NOMO-1 (cell line): Measurements from ENCODE around the gene SUN3.
A peak's percentile ranks its signal among the peaks of the same experiment; 100 is the strongest.
"Not testable (repeated sequence)": the region's sequence is repeated elsewhere in the genome, so short reads cannot be mapped to it uniquely, and the experiment has no call there.

Source experiments
- DNase-seq, 2 experiments: peaks; one replicate each; lab custom pipeline; 2025; ENCODE audit not compliant: unreplicated experiment in 2 of 2; lab: John Stamatoyannopoulos, UW

The SUN3 gene

GRCh38 chr7:47946581-47947354 lies 82.1 kb downstream of the SUN3 start:
- DNase-seq, result no peak

- peak; percentile 30 to 53 for DNase-seq
Measured at GRCh38 chr7:47945261-47946015, 83.5 kb downstream of the SUN3 start.

- DNase-seq, result no peak
Measured at GRCh38 chr7:47944536-47945260, 84.2 kb downstream of the SUN3 start.

DNA sequence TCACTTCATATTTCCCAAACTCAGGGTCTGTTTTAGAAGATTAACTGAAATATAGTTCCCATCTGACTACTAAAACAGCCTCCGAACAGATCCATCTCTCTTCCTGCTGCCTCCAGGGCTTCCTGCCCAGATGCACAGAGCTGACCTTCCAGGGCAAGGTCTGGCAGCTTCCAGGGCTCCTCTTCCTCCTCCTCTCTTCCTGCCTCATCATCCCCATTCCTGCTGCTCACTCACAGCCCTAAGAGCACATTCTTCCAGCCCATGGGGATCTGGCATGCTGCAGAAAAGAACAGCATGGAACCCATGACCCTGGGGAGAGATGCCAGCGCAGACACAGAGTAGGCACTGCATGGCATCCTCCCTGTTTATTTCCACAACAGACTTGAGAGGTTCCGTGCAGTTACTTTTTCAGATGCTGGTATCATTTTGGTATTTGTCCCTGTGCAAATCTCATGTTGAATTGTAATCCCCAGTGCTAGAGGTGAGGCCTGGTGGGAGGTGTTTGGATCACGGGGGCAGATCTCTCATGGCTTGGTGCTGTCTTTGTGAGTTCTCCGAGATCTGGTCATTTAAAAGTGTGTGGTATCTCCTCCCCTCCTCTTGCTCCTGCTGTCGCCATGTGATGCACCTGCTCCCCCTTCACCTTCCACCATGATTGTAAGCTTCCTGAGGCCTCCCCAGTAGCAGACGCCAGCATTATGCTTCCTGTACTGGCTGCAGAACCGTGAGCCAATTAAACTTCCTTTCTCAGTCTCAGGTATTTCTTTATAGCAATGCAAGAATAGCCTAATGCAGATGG lies 85.0 kb downstream of the SUN3 start:
- no peak for DNase-seq

DNA sequence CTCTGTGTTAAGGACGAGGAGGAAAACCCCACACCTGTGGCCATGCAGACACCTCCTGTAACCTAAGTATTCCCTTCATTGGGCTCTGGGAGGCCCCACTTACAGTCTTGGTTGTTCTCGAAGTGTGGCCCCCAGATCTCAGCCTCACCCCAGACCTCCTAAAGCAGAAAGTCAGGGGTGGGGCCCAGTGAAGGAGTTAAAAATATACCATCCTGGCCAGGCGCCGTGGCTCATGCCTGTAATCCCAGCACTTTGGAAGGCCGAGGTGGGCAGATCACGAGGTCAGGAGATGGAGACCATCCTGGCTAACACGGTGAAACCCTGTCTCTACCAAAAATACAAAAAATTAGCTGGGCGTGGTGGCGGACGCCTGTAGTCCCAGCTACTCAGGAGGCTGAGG lies 86.3 kb downstream of the SUN3 start:
- DNase-seq, result not testable (repeated sequence)

- DNase-seq, result no peak
Measured at GRCh38 chr7:47942132-47942531, 86.8 kb downstream of the SUN3 start.

DNA sequence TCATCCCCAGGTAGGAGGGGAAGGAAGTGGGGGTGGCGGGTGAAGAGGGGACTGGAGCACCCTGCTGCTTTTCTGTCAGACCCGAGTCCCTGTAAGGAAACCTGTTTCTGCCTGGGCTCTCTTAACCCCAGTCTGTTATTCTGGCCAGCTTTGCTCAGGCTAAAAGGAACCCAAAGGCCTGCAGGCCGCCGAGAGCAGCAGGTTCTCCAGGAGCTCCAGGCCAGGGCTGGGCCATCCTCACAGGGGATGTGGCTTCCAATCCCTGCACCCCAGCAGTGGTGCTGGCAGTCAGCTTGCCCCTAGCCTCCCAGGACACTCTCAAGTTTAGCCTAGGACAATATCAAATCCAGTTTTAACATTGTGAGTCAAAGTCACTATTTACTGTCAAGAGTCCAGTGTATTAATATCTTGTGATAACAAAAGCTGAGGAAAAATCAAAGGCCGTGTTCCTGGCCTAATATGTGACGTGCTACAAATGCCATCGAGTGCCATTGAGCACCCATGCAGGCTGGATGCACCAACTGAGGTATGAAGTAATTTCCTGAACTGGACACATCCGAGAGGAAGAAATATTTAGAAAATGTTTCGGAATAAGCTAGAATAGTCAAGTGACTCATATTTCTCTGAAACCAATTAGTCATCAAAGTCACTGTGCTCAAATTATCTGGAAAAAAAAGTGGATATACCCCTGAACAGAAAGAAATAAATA lies 87.6 kb downstream of the SUN3 start:
- DNase-seq, result peak; percentile 33 to 72

- DNase-seq, result no peak
Measured at GRCh38 chr7:47940088-47941013, 88.6 kb downstream of the SUN3 start.

DNA sequence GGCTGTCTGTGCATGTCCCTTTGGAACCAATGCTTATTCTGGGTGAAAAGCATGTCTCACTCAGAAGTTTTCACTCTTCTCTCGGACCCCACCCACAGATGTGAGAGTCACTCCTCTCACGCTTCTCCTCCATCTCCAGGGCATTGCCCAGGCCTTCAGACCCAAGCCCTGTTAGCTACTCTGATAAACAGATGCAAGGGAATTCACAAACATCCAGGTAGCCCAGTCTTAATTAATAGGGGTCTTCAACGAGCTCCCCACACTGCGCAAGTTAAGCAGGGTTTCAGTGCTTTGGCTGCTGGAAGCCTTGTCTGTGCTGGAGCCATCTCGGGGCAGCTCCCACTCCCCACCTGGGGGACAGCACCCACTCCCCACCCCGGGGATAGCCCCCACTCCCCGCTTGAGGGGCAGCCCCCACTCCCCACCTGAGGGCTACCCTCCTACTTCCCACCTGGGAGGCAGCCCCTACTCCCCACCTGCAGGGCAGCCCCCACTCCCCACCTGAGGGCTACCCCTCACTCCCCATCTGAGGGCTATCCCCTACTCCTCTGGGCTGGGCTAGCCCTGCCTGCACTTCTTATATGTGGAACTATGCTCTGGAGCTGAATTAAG lies 89.4 kb downstream of the SUN3 start:
- DNase-seq, result no peak

DNA sequence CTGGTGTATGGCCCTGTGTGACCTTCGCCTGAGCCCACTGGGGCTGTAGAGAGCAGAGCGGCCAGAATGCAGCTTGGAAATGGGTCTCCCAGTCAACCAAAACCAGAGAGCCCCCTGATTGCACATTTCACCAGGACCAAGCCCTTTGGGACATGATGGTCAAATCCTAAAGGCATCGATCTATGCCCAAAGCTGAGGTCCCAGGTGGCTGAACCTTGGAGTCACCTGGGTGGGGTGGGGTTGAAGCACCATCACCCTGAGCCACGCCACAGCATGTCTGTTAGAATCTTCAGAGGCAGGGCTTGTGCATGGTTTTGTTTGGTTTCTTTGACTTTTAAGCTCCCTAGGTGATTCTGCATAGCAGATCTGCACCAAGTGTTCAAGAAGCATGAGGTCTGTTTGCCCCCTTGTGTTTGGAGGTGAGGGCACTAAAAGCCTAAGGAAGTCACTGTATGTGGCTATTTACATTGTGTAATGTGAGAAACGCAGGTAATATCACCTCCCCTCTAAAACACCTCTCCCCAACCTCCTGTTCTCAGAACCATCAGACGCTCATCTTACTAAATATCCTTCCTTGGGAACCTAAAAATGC lies 90.2 kb downstream of the SUN3 start:
- DNase-seq, result no peak

DNA sequence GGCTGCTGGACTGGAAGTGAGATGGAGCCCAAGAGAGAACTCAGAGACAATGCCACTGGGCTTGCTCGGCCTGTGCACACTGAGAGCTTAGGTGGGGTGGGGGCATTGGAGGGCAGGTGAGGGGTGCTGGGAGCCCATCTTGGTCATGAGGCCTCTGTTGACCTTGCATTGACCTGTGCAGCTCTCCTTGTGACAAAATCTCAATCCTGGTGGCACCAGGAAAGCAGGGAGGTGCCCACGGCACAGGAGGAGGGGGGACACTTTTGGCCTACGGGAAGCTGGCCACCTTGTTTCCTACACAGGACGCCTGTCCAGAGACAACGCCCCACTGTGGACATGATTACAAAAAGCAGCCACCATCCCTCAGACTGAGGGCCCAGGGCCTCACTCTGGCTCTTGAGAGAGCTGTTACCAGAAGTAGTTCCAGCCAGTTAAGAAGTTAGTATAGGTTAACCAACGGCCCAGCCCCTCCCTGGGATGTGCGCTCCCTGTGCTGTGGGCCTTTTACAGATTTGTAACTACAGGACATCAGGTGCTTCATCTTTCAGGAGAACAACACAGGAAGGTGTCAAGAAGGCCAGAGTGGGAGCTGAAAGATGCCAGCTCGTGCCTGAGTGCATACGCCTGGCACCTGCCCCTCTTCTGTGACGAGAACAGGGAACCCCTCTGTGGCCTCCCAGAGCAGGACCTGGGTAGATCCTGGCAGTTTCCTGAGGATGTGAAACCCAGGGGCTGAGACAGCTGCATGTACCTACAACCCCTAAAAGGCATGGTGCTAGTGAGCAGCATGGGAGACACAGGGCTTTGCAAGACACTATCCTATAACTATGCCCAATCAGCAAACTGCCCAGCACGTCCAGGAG lies 91.0 kb downstream of the SUN3 start:
- DNase-seq, result peak in 1 of 2 experiments; percentile 11
